Measurements from ENCODE around the gene OVOL3. TPM values are rescaled to one million over a fixed set of nuclear protein-coding genes. Genes with fewer than 3 reads are reported as not detected.

The OVOL3 gene
- polyA plus RNA-seq, 1 donor: 0.09 TPM

DNA sequence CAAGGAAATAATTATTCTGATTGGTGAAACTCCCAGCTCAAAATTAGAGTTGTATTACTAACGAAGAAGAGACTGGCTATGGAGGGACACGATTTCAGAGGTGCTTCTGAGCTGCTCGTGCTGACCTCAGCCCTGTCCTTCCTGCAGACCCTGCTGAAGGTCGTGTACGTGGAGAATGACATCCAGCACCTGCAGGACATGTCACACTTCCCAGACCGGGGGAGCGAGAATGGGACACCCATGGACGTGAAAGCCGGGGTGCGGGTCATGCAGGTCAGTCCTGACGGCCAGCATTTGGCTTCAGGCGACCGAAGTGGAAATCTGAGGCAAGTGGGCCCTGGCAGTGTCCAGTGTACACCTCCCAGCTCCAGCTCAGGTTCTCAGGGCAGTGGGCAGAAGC is 28.0 kb upstream of the OVOL3 start:
- no peak overlapping the region for H3K27ac ChIP-seq (ENCODE audit: low read length)
- H3K4me3 ChIP-seq (ENCODE audit: low read length): no peak overlapping the region
- no CpG with 5 or more reads among the region's 13 CpGs for WGBS (ENCODE audit: insufficient coverage, low lambda C conversion rate)
- no peak for DNase-seq
- no peaks in the 10 kb centered on the region for H3K27me3 ChIP-seq (ENCODE audit: control insufficient read depth, insufficient read depth, low read length)
- H3K9me3 ChIP-seq (ENCODE audit: control insufficient read depth, low read depth, low read length): no peaks in the 10 kb centered on the region
- H3K36me3 ChIP-seq (ENCODE audit: control insufficient read depth, insufficient read depth, low read length): peaks cover 18% of the 10 kb centered on the region
- no peaks in the 10 kb centered on the region for H3K4me1 ChIP-seq (ENCODE audit: control insufficient read depth, insufficient read depth, low read length)

DNA sequence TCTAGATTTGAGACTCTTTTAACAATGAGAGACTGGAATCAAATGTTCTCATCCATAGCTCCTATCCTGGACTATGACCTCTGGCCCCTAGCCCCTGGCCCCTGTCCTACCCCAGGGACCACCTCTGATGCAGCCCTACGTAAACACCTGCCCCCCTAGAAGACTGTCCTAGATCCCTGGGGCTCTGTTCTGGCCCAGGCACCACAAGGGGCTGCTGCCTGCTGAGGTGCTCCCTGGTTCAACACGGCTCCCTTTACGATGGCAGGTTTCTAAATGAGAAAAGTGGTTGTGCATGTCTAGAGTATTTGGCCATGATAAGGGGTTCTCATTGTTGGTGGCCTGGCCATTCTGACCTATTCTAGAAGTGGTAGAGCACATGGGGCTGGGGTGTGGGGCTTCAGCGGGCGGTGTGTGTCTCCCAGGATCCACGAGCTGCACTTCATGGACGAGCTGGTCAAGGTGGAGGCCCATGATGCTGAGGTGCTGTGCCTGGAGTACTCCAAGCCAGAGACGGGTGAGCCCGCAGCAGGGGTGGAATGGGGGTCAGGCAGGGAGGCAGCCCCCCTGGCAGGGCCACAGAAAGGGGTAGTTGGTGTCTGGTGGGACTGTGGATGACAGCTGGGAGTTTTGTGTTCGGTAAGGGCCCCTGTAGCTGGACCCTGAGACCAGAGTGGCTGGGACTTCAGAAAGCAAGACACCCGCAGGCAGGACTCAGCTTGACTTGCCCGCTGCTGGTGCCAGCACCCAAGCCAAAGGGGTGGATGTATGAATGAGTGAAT is 26.5 kb upstream of the OVOL3 start:
- Histone ChIP-seq H3K36me3 (ENCODE audit: control insufficient read depth, insufficient read depth, low read length) (peaks cover 21% of the 10 kb centered on the region), H3K4me1 (ENCODE audit: control insufficient read depth, insufficient read depth, low read length) (no peaks in the 10 kb centered on the region), H3K27ac (ENCODE audit: low read length) (no peak overlapping the region), H3K27me3 (ENCODE audit: control insufficient read depth, insufficient read depth, low read length) (no peaks in the 10 kb centered on the region), H3K4me3 (ENCODE audit: low read length) (no peak overlapping the region), H3K9me3 (ENCODE audit: control insufficient read depth, low read depth, low read length) (no peaks in the 10 kb centered on the region)
- DNase-seq: no peak
- WGBS (ENCODE audit: insufficient coverage, low lambda C conversion rate): no CpG with 5 or more reads among the region's 12 CpGs

DNA sequence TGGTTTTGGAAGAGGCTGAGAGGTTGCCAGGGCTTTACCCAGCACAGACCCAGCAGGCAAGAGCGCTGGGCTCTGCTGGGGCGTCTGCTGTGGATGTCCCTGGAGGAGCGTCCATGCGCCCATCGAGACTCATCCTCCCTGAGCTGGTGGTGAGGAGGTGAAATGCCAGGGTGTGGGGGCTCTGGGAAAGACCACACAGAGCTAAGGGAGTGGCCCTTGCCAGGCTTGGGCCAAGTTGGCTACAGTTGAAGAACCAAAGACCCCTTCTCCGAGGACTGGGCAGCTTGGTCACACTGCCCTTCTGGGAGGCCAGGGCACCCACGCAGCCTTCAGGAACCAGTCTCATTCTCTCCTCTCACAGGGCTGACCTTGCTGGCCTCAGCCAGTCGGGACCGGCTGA is 24.6 kb upstream of the OVOL3 start:
- no peak overlapping the region for H3K4me3 ChIP-seq (ENCODE audit: low read length)
- no peak for DNase-seq
- no peak overlapping the region for H3K27ac ChIP-seq (ENCODE audit: low read length)
- no peaks in the 10 kb centered on the region for H3K4me1 ChIP-seq (ENCODE audit: control insufficient read depth, insufficient read depth, low read length)
- peaks cover 20% of the 10 kb centered on the region for H3K36me3 ChIP-seq (ENCODE audit: control insufficient read depth, insufficient read depth, low read length)
- H3K27me3 ChIP-seq (ENCODE audit: control insufficient read depth, insufficient read depth, low read length): no peaks in the 10 kb centered on the region
- H3K9me3 ChIP-seq (ENCODE audit: control insufficient read depth, low read depth, low read length): no peaks in the 10 kb centered on the region
- WGBS (ENCODE audit: insufficient coverage, low lambda C conversion rate): no CpG with 5 or more reads among the region's 9 CpGs

DNA sequence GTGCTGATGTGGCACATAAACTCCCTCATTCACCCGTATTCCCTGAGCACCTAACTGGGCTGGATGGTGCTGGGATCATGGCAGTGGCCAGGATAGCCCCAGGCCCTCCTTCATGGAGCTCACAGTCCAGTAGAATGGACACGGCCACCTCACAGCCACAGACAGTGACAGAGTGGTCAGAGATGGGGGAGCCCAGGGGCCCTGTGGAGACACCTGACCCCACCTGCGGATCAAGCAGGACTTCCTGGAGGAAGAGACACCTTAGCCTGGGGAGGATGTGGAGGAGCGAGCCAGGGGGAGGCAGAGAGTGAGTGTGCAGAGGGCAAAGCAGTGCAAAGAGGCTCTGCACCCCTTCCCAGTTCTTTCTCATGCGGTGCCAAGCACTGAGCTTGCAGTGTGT is 21.1 kb upstream of the OVOL3 start:
- Histone ChIP-seq H3K4me1 (ENCODE audit: control insufficient read depth, insufficient read depth, low read length) (no peaks in the 10 kb centered on the region), H3K4me3 (ENCODE audit: low read length) (no peak overlapping the region), H3K27me3 (ENCODE audit: control insufficient read depth, insufficient read depth, low read length) (no peaks in the 10 kb centered on the region), H3K27ac (ENCODE audit: low read length) (no peak overlapping the region), H3K36me3 (ENCODE audit: control insufficient read depth, insufficient read depth, low read length) (peaks cover 5% of the 10 kb centered on the region), H3K9me3 (ENCODE audit: control insufficient read depth, low read depth, low read length) (no peaks in the 10 kb centered on the region)
- no CpG with 5 or more reads among the region's 5 CpGs for WGBS (ENCODE audit: insufficient coverage, low lambda C conversion rate)
- no peak for DNase-seq

DNA sequence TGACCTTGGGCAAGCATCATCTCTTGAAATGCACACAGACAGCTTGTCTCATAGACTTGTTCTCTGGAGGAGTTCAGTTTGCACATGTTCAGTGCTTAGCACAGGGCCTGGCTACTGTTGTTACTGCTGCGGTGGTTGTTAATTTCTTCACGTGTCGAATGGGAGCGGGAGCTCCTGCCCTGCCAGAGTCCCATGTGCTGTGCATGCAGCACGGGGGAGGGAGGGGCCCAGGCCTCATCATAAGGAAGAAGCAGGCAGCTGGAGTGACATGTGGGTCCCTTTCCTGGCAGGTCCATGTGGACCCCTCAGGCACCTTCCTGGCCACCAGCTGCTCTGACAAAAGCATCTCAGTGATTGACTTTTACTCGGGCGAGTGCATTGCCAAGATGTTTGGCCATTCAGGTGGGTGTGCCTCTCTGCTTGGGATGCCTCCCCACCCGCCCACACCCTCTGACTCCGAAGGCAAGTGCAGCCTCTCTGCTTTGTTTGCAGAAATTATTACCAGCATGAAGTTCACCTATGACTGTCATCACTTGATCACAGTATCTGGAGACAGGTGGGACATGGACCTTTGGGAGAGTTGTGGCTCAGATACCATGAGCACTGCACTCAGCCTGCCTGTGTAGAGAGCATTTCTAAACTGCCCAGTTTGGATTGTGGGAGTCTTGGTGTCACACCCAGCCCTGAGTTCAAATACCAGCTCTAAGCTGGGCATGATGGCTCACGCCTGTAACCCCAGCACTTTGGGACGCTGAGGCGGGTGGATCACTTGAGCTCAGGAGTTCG is 19.8 kb upstream of the OVOL3 start:
- no peaks in the 10 kb centered on the region for H3K9me3 ChIP-seq (ENCODE audit: control insufficient read depth, low read depth, low read length)
- DNase-seq: no peak
- WGBS (ENCODE audit: insufficient coverage, low lambda C conversion rate): no CpG with 5 or more reads among the region's 13 CpGs
- no peaks in the 10 kb centered on the region for H3K27me3 ChIP-seq (ENCODE audit: control insufficient read depth, insufficient read depth, low read length)
- H3K4me3 ChIP-seq (ENCODE audit: low read length): no peak overlapping the region
- H3K4me1 ChIP-seq (ENCODE audit: control insufficient read depth, insufficient read depth, low read length): no peaks in the 10 kb centered on the region
- no peak overlapping the region for H3K27ac ChIP-seq (ENCODE audit: low read length)
- H3K36me3 ChIP-seq (ENCODE audit: control insufficient read depth, insufficient read depth, low read length): peaks cover 5% of the 10 kb centered on the region

DNA sequence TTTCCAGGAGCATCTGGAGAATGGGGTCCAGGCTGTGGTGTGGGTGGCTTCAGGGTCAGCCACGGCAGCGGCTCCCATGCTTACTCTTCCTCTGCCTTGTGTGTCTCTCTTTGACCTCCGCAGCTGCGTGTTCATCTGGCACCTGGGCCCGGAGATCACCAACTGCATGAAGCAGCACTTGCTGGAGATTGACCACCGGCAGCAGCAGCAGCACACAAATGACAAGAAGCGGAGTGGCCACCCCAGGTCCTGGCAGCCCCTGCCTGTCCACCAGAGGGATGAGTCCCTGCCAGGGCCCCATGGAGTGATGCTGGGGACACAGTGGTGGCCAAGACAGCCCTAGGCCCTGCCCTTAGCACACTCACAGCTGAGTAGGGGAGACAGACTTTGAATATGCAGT is 18.4 kb upstream of the OVOL3 start:
- DNase-seq: no peak
- peaks cover 5% of the 10 kb centered on the region for H3K36me3 ChIP-seq (ENCODE audit: control insufficient read depth, insufficient read depth, low read length)
- H3K27me3 ChIP-seq (ENCODE audit: control insufficient read depth, insufficient read depth, low read length): no peaks in the 10 kb centered on the region
- H3K4me3 ChIP-seq (ENCODE audit: low read length): no peak overlapping the region
- H3K27ac ChIP-seq (ENCODE audit: low read length): no peak overlapping the region
- no CpG with 5 or more reads among the region's 7 CpGs for WGBS (ENCODE audit: insufficient coverage, low lambda C conversion rate)
- no peaks in the 10 kb centered on the region for H3K4me1 ChIP-seq (ENCODE audit: control insufficient read depth, insufficient read depth, low read length)
- H3K9me3 ChIP-seq (ENCODE audit: control insufficient read depth, low read depth, low read length): no peaks in the 10 kb centered on the region

DNA sequence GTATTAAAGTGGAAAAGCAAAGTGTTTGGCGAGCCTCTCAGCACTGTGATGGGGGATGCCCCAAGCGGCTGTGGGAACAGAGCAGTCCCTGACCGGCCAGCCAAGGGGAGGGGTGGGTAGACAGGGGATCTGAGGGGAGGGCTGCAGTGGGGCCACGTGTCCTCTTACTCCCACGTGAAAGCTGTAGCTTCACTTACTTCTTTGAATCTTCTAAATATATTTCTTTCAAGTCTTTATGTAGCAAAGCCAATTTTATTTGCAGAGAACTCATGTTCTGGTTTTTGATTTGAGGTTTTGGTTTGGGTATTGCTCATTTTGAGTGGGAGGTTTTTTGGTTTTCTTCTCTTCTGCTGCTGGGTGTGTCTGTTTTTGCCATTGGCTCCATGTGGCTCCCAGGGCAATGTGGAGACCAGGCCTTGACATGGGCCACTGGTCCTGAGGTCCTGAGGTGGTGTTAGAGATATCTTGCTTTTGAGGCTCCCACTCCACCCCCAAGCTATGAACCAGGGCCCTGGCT is 17.7 kb upstream of the OVOL3 start:
- Histone ChIP-seq H3K27me3 (ENCODE audit: control insufficient read depth, insufficient read depth, low read length) (no peaks in the 10 kb centered on the region), H3K27ac (ENCODE audit: low read length) (no peak overlapping the region), H3K36me3 (ENCODE audit: control insufficient read depth, insufficient read depth, low read length) (peaks cover 5% of the 10 kb centered on the region), H3K4me3 (ENCODE audit: low read length) (no peak overlapping the region), H3K4me1 (ENCODE audit: control insufficient read depth, insufficient read depth, low read length) (no peaks in the 10 kb centered on the region), H3K9me3 (ENCODE audit: control insufficient read depth, low read depth, low read length) (no peaks in the 10 kb centered on the region)
- WGBS (ENCODE audit: insufficient coverage, low lambda C conversion rate): no CpG with 5 or more reads among the region's 5 CpGs
- DNase-seq: no peak

DNA sequence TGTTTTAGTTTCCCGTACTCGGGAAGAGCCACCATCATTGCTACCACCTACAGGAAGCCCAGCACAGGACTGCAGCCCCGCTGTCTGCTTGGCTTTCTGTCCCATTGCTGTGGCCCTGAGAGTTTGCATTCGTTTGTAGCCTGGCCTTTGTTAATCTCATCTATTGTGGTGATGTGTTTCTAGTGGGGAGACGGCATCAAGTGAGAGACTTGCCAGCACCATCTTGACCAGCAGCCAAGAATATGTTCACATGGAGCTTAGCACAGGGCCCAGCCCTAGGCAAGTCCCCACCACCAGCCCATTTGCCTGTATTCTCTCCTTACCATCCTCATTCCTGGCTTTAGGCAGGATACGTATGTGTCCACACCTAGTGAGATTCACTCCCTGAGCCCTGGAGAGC is 17.3 kb upstream of the OVOL3 start:
- Histone ChIP-seq H3K36me3 (ENCODE audit: control insufficient read depth, insufficient read depth, low read length) (peaks cover 4% of the 10 kb centered on the region), H3K4me1 (ENCODE audit: control insufficient read depth, insufficient read depth, low read length) (no peaks in the 10 kb centered on the region), H3K9me3 (ENCODE audit: control insufficient read depth, low read depth, low read length) (no peaks in the 10 kb centered on the region), H3K4me3 (ENCODE audit: low read length) (no peak overlapping the region), H3K27ac (ENCODE audit: low read length) (no peak overlapping the region), H3K27me3 (ENCODE audit: control insufficient read depth, insufficient read depth, low read length) (no peaks in the 10 kb centered on the region)
- WGBS (ENCODE audit: insufficient coverage, low lambda C conversion rate): no CpG with 5 or more reads among the region's 6 CpGs
- no peak for DNase-seq

DNA sequence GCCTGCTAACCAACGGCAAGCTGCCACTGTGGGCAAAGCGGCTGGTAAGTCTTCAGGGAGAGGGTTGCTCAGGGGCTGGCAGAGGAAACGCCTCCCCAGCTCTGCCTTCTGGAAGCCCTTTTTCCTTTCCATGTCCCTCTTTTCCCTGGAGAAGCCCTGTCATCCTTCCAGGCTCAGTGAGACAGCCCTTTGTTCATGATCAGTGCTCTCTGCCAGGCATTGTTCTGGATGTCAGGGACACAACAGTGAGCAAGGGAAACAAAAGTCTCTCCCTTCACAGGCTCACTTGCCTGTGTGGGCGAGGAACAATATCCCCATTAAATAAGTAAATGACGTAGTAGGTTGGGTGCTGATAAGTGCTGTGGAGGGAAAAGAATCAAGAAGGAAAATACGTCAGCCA is 13.9 kb upstream of the OVOL3 start:
- WGBS (ENCODE audit: insufficient coverage, low lambda C conversion rate): no CpG with 5 or more reads among the region's 6 CpGs
- H3K36me3 ChIP-seq (ENCODE audit: control insufficient read depth, insufficient read depth, low read length): peaks cover 2% of the 10 kb centered on the region
- H3K9me3 ChIP-seq (ENCODE audit: control insufficient read depth, low read depth, low read length): no peaks in the 10 kb centered on the region
- no peaks in the 10 kb centered on the region for H3K4me1 ChIP-seq (ENCODE audit: control insufficient read depth, insufficient read depth, low read length)
- no peak overlapping the region for H3K27ac ChIP-seq (ENCODE audit: low read length)
- H3K4me3 ChIP-seq (ENCODE audit: low read length): no peak overlapping the region
- H3K27me3 ChIP-seq (ENCODE audit: control insufficient read depth, insufficient read depth, low read length): no peaks in the 10 kb centered on the region
- DNase-seq: no peak

DNA sequence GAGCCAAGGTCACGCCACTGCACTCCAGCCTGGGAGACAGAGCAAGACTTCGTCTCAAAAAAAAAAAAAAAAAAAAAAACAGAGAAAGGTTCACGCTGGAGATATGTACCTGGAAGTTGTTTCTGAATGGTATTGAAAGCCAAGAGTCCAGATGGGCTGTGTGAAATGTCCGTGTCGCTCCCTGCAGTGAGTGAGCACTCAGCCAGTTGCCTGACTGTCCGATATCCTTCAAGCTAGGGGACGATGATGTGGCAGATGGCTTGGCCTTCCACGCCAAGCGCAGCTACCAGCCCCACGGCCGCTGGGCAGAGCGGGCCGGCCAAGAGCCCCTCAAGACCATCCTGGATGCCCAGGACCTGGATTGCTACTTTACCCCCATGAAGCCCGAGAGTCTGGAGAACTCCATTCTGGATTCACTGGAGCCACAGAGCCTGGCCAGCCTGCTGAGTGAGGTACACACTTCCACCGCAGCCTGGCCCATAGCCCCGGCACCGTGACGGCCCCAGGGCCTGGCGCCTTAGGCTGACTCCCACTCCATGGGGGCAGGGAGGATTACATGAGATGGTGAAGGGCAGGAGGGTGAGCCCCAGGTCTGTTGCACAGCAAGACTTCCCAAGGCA is 11.7 kb upstream of the OVOL3 start:
- Histone ChIP-seq H3K27ac (ENCODE audit: low read length) (no peak overlapping the region), H3K4me1 (ENCODE audit: control insufficient read depth, insufficient read depth, low read length) (no peaks in the 10 kb centered on the region), H3K36me3 (ENCODE audit: control insufficient read depth, insufficient read depth, low read length) (peaks cover 3% of the 10 kb centered on the region), H3K4me3 (ENCODE audit: low read length) (no peak overlapping the region), H3K27me3 (ENCODE audit: control insufficient read depth, insufficient read depth, low read length) (no peaks in the 10 kb centered on the region), H3K9me3 (ENCODE audit: control insufficient read depth, low read depth, low read length) (no peaks in the 10 kb centered on the region)
- WGBS (ENCODE audit: insufficient coverage, low lambda C conversion rate): no CpG with 5 or more reads among the region's 19 CpGs
- DNase-seq: no peak
